Stimulated activated naive CD8-positive, alpha-beta T cell treated with anti-CD3 and anti-CD28 coated beads, Interleukin-15, amount 100 ng/mL, for 72 hours (primary cell): ENCODE results near the gene CEACAM8.
A peak's percentile ranks its signal among the peaks of the same experiment; 100 is the strongest.

Experiments used
- ATAC-seq: fragments of 150-1000 bp; cut with Tn5 transposase; 2 replicates; pipeline ENCODE4 v1.10.0; 2021; ENCODE audit warnings: mild to moderate bottlenecking, moderate library complexity
- DNase-seq, 2 donors: peaks; one replicate each; pipeline ENCODE4 v3.0.0; 2021 to 2022
- H3K27ac Mint-ChIP-seq, 2 donors: one replicate each; pipeline ENCODE4 v1.8.0; 2022; ENCODE audit warnings: mild to moderate bottlenecking in 2 of 2, mixed read lengths in 2 of 2, moderate library complexity in 2 of 2
- H3K27me3 Mint-ChIP-seq: one replicate; pipeline ENCODE4 v1.8.0; 2022; ENCODE audit warnings: mixed read lengths
- H3K4me1 Mint-ChIP-seq: one replicate; pipeline ENCODE4 v1.8.0; 2022; ENCODE audit warnings: mild to moderate bottlenecking, mixed read lengths
- H3K4me3 Mint-ChIP-seq, 2 donors: one replicate each; pipeline ENCODE4 v1.8.0; 2022; ENCODE audit warnings: mild to moderate bottlenecking in 2 of 2, mixed read lengths in 2 of 2, moderate library complexity in 1 of 2
- H3K9me3 Mint-ChIP-seq, 2 donors: one replicate each; pipeline ENCODE4 v1.8.0; 2022; ENCODE audit warnings: mixed read lengths in 2 of 2

Gene CEACAM8

DNA sequence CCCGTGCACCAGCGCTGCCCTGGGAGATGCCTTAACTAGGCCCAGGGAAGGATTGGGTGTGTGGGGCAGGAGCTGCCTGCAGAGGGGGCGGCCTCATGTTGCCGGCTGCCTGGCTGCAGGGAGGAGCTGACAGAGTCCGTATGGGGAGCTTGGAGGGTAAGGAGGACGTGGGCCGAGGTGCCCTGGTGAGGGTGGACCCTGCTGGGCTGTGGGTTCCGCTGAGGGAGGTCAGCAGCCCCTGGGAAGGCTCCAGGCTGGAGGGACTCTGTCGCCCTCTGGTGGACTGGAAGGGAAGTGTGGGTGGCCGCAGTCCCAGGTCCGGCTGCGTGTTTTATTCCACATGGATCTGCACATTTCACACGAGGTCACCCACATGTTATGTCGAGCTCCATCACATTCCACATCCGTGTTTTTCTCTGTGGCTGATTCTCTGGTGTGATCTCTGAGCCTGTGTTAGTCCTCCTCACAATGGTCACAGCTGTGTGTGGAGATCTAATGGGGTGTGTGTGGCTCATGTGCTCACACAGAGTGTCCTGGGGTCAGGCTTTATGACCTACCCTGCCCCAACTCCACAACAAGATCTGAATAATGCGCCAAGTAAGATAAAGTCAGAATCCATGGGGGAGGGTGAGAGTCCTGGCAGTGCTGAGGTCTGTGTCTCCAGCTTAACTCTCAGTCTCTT is 1.8 kb upstream of the CEACAM8 start:
- no peak overlapping the region for H3K4me3 Mint-ChIP-seq
- no peak overlapping the region for H3K27ac Mint-ChIP-seq
- peak; percentile 31 to 39 for DNase-seq
- ATAC-seq: peak; percentile 57
- peaks cover 30% of the 10 kb centered on the region for H3K27me3 Mint-ChIP-seq
- H3K9me3 Mint-ChIP-seq: no peaks in the 10 kb centered on the region
- peaks cover 10% of the 10 kb centered on the region for H3K4me1 Mint-ChIP-seq

DNA sequence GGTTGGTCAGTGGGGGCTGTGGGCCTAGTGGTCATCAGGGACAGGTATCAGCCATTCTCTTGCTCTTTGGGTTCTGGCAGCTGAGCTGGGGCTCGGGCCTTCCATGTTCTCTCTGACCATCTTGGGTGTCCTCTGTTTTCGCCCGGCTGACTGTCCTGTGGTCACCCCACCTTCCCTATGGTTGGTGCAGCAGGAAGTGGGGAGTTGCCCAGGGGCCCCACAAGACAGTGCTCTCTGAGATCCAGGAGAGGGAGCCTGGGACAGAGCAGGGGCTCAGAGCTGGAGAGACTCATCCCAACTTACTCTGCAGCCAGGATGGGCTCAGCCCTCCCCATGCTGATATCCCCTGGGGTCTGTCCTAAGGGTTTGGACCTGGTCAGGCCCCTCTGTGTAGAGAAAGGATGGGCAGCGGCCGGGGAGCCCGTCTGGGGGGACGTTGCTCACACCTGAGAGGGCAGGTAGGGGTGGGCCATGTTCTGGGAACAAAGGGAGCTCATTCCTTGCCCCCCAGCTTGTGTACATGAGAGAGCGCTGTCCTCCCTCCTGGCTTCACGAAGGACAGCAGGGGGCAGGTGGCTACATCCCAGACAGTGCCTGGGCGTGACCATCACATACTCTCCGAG is 937 bp upstream of the CEACAM8 start:
- Mint-ChIP-seq H3K4me1 (peaks cover 10% of the 10 kb centered on the region), H3K27me3 (peaks cover 29% of the 10 kb centered on the region), H3K9me3 (no peaks in the 10 kb centered on the region), H3K4me3 (no peak overlapping the region), H3K27ac (no peak overlapping the region)
- ATAC-seq (no peak), DNase-seq (no peak)

DNA sequence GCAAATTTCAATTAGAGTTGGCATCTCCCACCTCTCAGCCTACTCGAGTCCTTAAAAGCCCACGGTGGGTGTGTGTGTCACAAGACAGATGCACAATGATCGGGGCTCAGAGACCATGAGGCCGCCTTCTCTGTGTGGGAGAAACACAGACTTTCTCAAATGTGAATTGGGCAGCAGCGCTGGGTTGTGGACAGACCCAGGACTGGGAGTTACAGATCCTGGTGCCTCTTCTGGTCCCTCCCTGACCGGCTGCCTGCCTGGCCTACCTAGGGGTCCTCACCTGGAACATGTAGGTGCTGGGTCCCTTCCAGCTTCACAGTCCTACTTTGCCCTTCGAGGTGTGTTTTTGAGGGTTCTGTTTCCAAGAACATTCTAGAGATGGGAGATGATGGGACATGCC is 4.9 kb downstream of the CEACAM8 start:
- ATAC-seq (no peak), DNase-seq (no peak)
- peaks cover 47% of the 10 kb centered on the region for H3K27me3 Mint-ChIP-seq
- no peaks in the 10 kb centered on the region for H3K9me3 Mint-ChIP-seq
- no peak overlapping the region for H3K27ac Mint-ChIP-seq
- H3K4me3 Mint-ChIP-seq: no peak overlapping the region
- no peaks in the 10 kb centered on the region for H3K4me1 Mint-ChIP-seq

DNA sequence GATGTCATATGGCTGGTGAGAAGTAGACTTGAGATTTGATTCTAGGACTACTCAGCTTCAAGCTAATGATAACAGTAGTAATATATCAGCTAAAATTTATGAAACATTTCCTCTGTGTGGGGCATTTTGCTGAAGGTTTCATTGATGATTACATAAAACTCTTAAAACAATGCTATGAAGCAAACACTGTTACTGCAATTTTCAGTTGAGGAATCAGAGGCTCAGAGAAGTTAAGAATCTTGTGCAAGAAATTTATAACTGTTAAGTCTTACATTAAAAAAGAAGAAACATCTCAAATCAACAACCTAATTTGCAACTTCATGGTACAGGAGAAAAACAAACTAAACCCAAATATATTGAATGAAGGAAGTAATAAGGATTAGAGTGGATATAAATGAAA is 10.3 kb downstream of the CEACAM8 start:
- no peaks in the 10 kb centered on the region for H3K9me3 Mint-ChIP-seq
- H3K4me1 Mint-ChIP-seq: no peaks in the 10 kb centered on the region
- no peak overlapping the region for H3K27ac Mint-ChIP-seq
- ATAC-seq: no peak
- no peak overlapping the region for H3K4me3 Mint-ChIP-seq
- DNase-seq: no peak
- H3K27me3 Mint-ChIP-seq: peaks cover 52% of the 10 kb centered on the region

DNA sequence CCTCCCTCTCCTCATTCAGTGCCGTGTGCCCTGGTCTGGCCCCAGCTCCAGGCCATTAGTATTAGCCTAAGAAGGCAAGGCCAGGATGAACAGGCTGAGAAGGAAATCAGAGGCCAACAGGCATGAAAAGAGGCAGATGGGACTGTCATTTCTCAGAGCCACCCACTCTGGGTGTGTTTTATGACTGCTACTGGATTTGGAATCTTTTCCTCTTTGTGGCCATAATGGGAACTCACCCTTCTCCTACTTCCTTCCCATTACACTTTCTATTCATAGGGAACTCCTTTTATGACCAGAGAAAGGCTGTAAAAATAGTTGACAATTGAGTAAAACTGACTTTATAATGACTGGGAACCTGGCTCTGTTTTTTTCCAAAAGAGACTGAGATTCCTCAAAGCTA is 17.7 kb downstream of the CEACAM8 start:
- Mint-ChIP-seq H3K27me3 (peaks cover 43% of the 10 kb centered on the region), H3K9me3 (no peaks in the 10 kb centered on the region), H3K4me3 (no peak overlapping the region), H3K27ac (no peak overlapping the region), H3K4me1 (no peaks in the 10 kb centered on the region)
- ATAC-seq (no peak), DNase-seq (no peak)

DNA sequence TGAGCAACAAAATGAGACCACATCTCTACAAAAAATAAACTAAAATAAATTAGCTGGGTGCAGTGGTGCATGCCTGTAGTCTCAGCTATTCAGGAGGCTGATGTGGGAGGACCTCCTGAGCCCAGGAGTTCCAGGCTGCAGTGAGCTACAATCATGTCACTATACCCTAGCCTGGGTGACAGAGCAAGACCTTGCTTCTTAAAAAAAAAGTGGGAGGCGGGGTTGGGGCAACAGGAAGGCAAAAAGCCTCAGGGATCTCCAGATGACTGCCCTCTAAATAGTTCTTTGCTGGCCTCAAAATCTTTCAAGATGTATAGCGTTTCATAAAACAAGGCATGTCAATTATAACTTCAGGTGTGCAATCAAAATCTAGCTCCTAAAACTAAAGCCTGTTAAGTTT is 18.5 kb downstream of the CEACAM8 start:
- DNase-seq: no peak
- Mint-ChIP-seq H3K9me3 (no peaks in the 10 kb centered on the region), H3K4me1 (no peaks in the 10 kb centered on the region), H3K27ac (peak overlapping the region in 1 of 2 donors; percentile 65), H3K4me3 (no peak overlapping the region), H3K27me3 (peaks cover 43% of the 10 kb centered on the region)
- no peak for ATAC-seq

DNA sequence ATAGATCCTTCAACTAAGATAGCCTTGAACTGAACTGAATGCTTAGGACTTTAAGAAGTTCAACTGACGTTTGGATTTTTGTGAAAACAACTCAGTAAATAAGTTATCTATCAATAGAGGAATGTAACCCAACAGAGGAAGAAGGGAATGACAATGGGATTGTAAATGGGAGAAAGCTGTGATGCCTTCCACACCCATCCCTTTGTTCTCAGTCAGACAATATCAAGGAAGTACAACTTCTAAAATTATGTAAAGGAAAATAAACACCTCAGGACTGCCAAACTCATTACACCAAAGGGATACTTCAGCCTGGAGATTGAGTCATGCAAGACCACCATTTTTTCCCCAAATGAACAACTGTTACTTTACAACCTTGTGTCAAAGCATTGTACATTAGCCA is 21.1 kb downstream of the CEACAM8 start:
- no peaks in the 10 kb centered on the region for H3K9me3 Mint-ChIP-seq
- H3K27me3 Mint-ChIP-seq: peaks cover 34% of the 10 kb centered on the region
- ATAC-seq: no peak
- no peak for DNase-seq
- H3K4me3 Mint-ChIP-seq: no peak overlapping the region
- H3K27ac Mint-ChIP-seq: no peak overlapping the region
- no peaks in the 10 kb centered on the region for H3K4me1 Mint-ChIP-seq

DNA sequence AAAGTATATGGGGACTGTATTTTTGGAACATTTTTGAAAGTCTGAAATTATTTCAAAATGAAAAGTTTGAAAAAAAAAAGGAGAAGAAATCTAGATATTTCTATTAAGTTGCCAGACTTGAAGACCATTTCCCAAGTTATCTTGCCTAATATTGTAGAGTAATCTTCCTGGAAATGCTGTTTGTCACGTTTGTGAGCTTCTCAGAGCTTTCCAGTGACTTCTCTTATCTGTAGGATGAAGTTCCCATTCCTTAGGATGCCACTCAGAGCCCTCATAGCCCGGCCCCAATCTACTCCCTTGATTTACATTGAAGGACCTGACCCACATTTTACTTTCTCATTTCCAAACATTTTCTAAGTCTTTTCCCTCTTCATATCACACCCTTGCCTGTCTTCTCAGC is 23.6 kb downstream of the CEACAM8 start:
- ATAC-seq: no peak
- no peak for DNase-seq
- no peak overlapping the region for H3K4me3 Mint-ChIP-seq
- peaks cover 22% of the 10 kb centered on the region for H3K27me3 Mint-ChIP-seq
- no peaks in the 10 kb centered on the region for H3K9me3 Mint-ChIP-seq
- H3K4me1 Mint-ChIP-seq: peaks cover 6% of the 10 kb centered on the region
- H3K27ac Mint-ChIP-seq: no peak overlapping the region

DNA sequence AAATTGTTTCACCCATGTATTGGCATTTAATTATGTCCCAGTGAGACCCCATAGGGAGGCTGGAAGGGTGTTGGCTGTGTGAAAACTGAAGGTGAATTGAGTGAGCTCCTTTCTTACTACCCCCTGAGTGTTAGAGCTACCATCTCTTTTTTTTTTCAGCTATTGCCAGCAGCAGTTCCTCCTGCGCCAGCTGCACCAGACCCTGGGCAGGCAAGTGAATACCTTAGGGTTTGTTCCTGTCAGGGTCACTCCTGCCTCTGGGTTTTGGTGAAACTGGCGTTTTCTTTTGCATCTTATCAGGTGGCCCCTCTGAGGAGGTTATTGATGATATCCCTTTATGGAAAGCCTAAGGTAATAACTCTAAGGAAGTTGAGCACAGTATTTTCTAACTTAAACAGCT is 25.5 kb downstream of the CEACAM8 start:
- Mint-ChIP-seq H3K27me3 (peaks cover 22% of the 10 kb centered on the region), H3K9me3 (no peaks in the 10 kb centered on the region), H3K4me1 (peaks cover 6% of the 10 kb centered on the region), H3K4me3 (no peak overlapping the region), H3K27ac (no peak overlapping the region)
- ATAC-seq: no peak
- DNase-seq: no peak

DNA sequence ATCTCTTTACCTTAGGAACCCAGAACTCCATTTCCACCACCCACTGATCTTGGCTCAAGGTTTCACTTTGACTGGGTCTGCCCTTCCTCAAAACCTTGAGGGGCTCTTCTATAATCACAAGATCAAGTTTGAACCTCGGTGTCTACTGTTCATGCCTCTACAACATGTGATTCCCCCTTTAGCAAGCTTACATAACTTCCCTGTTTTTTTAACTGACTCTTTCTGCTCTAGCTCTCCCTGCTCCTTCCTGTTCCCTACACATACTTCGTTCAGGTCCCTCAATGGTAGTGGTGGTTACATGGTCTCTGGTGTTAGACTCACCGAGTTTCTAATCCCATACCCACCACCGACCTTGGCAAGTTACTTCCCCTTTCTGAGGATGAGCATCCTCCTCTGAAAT is 26.7 kb downstream of the CEACAM8 start:
- no peak overlapping the region for H3K4me3 Mint-ChIP-seq
- H3K27ac Mint-ChIP-seq: no peak overlapping the region
- ATAC-seq (no peak), DNase-seq (no peak)
- peaks cover 21% of the 10 kb centered on the region for H3K27me3 Mint-ChIP-seq
- H3K9me3 Mint-ChIP-seq: no peaks in the 10 kb centered on the region
- peaks cover 12% of the 10 kb centered on the region for H3K4me1 Mint-ChIP-seq

DNA sequence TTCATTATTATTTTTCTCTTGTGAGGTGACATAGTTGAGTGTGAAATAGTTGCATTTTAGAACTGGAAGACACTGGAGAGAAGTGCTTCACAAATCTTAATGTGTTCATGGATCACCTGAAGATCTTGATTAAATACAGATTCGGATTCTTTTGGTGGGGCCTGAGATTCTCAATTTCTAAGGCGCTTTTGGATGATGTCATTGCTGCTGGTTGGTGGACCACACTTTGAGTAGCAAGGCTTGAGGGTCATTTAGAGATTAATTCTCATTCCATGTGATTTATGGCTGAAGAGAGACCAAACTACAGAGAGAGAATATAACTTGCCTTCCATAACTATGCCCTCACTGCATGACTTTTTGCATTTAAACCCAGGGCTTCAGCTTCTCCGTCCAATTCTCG is 27.2 kb downstream of the CEACAM8 start:
- H3K9me3 Mint-ChIP-seq: no peaks in the 10 kb centered on the region
- DNase-seq: no peak
- no peak overlapping the region for H3K4me3 Mint-ChIP-seq
- peaks cover 12% of the 10 kb centered on the region for H3K4me1 Mint-ChIP-seq
- peaks cover 21% of the 10 kb centered on the region for H3K27me3 Mint-ChIP-seq
- ATAC-seq: no peak
- H3K27ac Mint-ChIP-seq: no peak overlapping the region

DNA sequence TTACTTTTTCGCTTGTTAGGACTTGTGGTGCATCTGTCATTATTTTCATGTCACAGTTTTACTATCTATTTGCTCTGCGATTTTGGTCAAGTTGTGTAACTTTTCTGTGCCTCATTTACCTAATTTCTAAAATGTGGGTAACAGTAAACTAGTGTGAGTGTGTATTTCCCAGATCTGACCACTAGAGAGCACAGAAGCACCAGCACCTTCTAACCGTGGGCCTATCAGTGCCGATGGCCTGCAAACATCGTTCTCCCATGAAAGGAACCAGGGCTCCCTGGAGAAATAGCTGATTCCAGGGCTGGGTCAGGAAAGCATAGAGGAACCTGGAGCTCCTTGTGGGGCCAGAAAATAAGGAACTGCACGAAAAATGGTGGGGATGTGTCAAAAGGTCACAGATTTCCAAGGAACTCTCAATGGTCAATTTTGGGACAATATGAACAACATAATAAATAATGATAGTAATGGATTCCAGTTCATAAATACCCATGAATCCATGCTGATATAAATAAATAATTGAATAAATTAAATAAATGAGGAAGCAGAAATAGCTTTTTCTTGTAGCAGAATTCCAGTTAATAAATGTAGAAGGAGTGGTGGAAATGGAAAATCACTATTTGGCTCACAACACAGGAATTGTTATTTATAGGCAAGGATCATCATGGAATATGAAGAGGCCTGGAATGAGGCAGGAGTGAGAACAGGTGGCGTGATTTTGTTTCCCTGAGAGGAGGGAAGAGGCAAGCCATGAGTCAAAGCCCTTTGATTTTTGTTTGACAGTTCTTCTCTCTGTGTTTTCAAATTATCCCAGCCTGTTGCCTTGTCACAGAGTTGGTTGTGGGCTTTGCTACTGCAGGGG is 31.1 kb downstream of the CEACAM8 start:
- no peak overlapping the region for H3K4me3 Mint-ChIP-seq
- H3K27ac Mint-ChIP-seq: no peak overlapping the region
- no peaks in the 10 kb centered on the region for H3K9me3 Mint-ChIP-seq
- ATAC-seq (peak; percentile 82), DNase-seq (peak in 1 of 2 donors; percentile 17)
- H3K27me3 Mint-ChIP-seq: peaks cover 29% of the 10 kb centered on the region
- H3K4me1 Mint-ChIP-seq: peaks cover 12% of the 10 kb centered on the region

DNA sequence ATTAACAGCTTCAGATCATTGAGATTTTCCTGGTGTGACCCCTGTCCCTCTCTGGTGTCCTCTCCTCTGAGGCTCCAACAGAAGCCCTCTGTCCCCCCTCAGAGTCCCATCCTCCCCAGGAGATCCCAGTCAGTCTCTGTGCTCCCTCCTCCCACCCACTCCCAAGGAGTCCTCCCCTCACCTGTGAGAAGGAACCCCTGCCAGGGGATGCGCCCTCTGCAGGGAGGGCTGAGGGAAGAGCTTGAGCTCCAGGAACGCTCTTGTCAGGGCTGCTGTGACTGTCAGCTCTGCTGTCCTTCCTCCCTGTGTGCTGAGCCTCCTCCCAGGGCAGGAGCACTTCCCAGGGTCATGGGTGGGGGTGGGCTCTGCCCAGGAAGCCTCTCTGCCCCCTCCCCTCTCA is 33.2 kb downstream of the CEACAM8 start:
- Mint-ChIP-seq H3K27ac (peak overlapping the region in 1 of 2 donors; percentile 23), H3K9me3 (no peaks in the 10 kb centered on the region), H3K4me1 (peaks cover 5% of the 10 kb centered on the region), H3K4me3 (no peak overlapping the region), H3K27me3 (peaks cover 35% of the 10 kb centered on the region)
- ATAC-seq: no peak
- no peak for DNase-seq

DNA sequence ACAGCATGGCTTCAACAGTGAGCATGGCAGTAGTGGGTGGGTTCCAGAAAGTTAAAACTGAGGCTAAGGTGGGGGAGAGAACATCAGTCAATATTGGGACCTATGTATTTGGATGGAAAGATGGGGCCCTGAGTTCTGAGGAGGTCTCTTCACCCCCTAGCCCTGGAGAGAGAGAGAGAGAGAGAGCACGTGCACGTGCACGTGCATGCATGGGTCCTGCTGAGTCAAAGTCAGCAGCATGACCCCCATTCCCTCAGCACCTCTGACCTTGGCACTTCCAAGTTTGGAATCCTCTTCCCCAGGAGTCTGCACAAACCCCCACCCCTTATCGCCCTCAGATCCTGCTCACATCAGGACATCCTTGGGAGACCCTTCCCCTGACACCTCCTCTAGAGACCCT is 34.0 kb downstream of the CEACAM8 start:
- ATAC-seq (no peak), DNase-seq (no peak)
- Mint-ChIP-seq H3K27me3 (peaks cover 43% of the 10 kb centered on the region), H3K27ac (no peak overlapping the region), H3K4me3 (no peak overlapping the region), H3K4me1 (peaks cover 6% of the 10 kb centered on the region), H3K9me3 (no peaks in the 10 kb centered on the region)

DNA sequence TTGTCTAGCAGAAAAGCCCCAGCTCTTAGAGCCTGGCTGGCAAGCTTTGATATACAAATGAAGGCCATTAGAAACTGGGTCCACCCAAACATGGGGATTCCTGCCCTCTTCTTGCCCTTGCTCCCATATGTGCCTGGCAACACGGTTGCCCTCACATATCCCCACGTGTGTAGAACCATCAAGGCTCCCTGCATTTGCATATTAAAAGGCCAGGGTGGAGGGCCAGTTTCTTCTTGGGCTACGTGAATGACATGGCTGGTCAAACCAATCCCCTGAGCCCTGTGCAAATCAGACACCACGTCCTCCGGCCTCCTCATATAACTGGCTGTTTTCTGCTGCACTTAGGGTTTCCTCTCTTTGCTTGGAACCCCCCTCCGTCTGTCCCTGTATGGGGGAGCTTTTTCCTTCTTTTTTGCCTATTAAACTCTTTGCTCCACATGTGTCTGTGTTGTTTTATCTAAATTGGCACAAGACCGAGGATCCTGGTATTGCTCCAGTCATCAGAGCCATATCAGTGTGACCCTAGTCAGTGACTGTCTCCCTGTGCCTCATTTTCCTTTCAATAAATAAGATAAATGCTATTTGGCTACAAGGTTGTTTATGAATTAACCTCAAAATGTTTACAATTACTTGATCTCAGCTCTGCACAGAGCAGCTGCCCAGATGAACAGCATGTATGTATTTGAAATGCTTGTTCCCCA is 36.1 kb downstream of the CEACAM8 start:
- H3K27ac Mint-ChIP-seq: no peak overlapping the region
- no peak overlapping the region for H3K4me3 Mint-ChIP-seq
- ATAC-seq (no peak), DNase-seq (no peak)
- H3K4me1 Mint-ChIP-seq: peaks cover 16% of the 10 kb centered on the region
- H3K27me3 Mint-ChIP-seq: peaks cover 63% of the 10 kb centered on the region
- H3K9me3 Mint-ChIP-seq: no peaks in the 10 kb centered on the region
